ENCODE results near the gene SPDYE17.
"Not testable (repeated sequence)": the region's sequence is repeated elsewhere in the genome, so short reads cannot be mapped to it uniquely, and the experiment has no call there.

SPDYE17 gene

DNA sequence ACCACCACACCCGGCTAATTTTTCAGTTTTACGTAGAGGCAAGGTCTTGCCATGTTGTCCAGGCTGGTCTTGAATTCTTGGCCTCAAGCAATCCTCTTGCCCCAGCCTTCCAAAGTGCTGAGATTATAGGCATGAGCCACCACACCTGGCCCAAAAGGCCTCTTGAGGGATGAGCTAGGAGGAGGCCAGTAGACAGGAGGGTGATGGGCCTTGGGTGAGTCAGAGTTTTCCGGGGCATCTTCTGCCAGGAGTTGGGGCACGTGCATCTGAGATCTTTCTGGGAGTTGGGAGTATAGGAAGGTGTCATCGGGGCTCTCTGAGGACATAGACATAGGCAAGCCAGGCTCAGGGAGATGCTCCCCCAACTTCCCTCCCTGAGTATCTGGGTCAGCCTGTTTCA lies 48.8 kb downstream of the SPDYE17 start:
- not testable (repeated sequence) for H4K8ac ChIP-seq (ENCODE audit: low read depth, low read length); H3K14ac ChIP-seq (ENCODE audit: low read length); H2BK120ac ChIP-seq (ENCODE audit: insufficient read depth, low read length, poor library complexity); H3K4me2 ChIP-seq (ENCODE audit: low read length); H3K27me3 ChIP-seq (ENCODE audit: insufficient read depth, low read length); H2BK5ac ChIP-seq (ENCODE audit: low read depth, low read length, poor library complexity); H2AK5ac ChIP-seq (ENCODE audit: low read length); H3K18ac ChIP-seq (ENCODE audit: low read length); H2BK12ac ChIP-seq (ENCODE audit: low read length); H3K23ac ChIP-seq (ENCODE audit: low read length); H3K9ac ChIP-seq (ENCODE audit: low read length); H3K4me3 ChIP-seq (ENCODE audit: low read depth, low read length); H4K91ac ChIP-seq (ENCODE audit: low read depth, low read length); H3K4me1 ChIP-seq (ENCODE audit: control insufficient read depth in 1 of 2, insufficient read depth in 2 of 2, low read length in 2 of 2); DNase-seq; H3K4ac ChIP-seq (ENCODE audit: low read depth, low read length); H2AFZ ChIP-seq (ENCODE audit: insufficient read depth, low read length, poor library complexity); H3K9me3 ChIP-seq (ENCODE audit: insufficient read depth, low read depth, low read length); H3K27ac ChIP-seq (ENCODE audit: low read depth, low read length); H3K79me1 ChIP-seq (ENCODE audit: low read length); H4K12ac ChIP-seq (ENCODE audit: low read depth, low read length); H3K79me2 ChIP-seq (ENCODE audit: control insufficient read depth, insufficient read depth, low read length, poor library complexity)
- peaks cover 21 to 27% of the 10 kb centered on the region in 2 experiments for H3K36me3 ChIP-seq (ENCODE audit: control insufficient read depth in 1 of 2, insufficient read depth in 2 of 2, low read length in 2 of 2)
- no CpG with 5 or more reads among the region's 5 CpGs for WGBS (ENCODE audit: extremely low coverage, insufficient coverage, insufficient read length)

DNA sequence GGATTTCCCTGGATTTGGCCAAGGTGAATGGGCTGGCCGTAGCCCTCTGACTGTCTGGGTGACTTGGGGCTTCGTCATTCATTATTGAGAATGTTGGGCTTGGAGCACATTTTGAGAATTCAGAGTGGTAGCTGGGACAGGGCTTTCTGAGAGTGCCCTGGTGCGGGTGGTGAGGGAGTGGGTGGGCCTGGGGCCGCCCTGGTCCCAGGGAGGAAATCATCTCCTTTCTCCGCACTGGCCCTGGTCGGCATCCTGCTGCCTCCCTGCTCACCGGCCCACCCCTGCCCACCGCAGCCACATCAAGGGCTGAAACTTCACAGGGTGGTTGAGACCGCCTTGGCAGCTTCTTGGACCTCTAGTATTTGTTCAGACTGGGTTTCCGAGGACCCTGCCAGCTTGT lies 49.7 kb downstream of the SPDYE17 start:
- not testable (repeated sequence) for H2BK12ac ChIP-seq (ENCODE audit: low read length); H3K27me3 ChIP-seq (ENCODE audit: insufficient read depth, low read length); H4K91ac ChIP-seq (ENCODE audit: low read depth, low read length); H3K18ac ChIP-seq (ENCODE audit: low read length); H3K4me1 ChIP-seq (ENCODE audit: control insufficient read depth in 1 of 2, insufficient read depth in 2 of 2, low read length in 2 of 2); H3K27ac ChIP-seq (ENCODE audit: low read depth, low read length); H3K4me3 ChIP-seq (ENCODE audit: low read depth, low read length); H3K79me2 ChIP-seq (ENCODE audit: control insufficient read depth, insufficient read depth, low read length, poor library complexity); H2AK5ac ChIP-seq (ENCODE audit: low read length); H2BK5ac ChIP-seq (ENCODE audit: low read depth, low read length, poor library complexity); H4K8ac ChIP-seq (ENCODE audit: low read depth, low read length); H3K79me1 ChIP-seq (ENCODE audit: low read length); H2AFZ ChIP-seq (ENCODE audit: insufficient read depth, low read length, poor library complexity); H3K4me2 ChIP-seq (ENCODE audit: low read length); H3K9me3 ChIP-seq (ENCODE audit: insufficient read depth, low read depth, low read length); H2BK120ac ChIP-seq (ENCODE audit: insufficient read depth, low read length, poor library complexity); H3K4ac ChIP-seq (ENCODE audit: low read depth, low read length); H4K12ac ChIP-seq (ENCODE audit: low read depth, low read length); DNase-seq; H3K14ac ChIP-seq (ENCODE audit: low read length); H3K23ac ChIP-seq (ENCODE audit: low read length); H3K9ac ChIP-seq (ENCODE audit: low read length)
- no CpG with 5 or more reads among the region's 10 CpGs for WGBS (ENCODE audit: extremely low coverage, insufficient coverage, insufficient read length)
- H3K36me3 ChIP-seq (ENCODE audit: control insufficient read depth in 1 of 2, insufficient read depth in 2 of 2, low read length in 2 of 2) = peaks cover 23 to 25% of the 10 kb centered on the region in 2 experiments

DNA sequence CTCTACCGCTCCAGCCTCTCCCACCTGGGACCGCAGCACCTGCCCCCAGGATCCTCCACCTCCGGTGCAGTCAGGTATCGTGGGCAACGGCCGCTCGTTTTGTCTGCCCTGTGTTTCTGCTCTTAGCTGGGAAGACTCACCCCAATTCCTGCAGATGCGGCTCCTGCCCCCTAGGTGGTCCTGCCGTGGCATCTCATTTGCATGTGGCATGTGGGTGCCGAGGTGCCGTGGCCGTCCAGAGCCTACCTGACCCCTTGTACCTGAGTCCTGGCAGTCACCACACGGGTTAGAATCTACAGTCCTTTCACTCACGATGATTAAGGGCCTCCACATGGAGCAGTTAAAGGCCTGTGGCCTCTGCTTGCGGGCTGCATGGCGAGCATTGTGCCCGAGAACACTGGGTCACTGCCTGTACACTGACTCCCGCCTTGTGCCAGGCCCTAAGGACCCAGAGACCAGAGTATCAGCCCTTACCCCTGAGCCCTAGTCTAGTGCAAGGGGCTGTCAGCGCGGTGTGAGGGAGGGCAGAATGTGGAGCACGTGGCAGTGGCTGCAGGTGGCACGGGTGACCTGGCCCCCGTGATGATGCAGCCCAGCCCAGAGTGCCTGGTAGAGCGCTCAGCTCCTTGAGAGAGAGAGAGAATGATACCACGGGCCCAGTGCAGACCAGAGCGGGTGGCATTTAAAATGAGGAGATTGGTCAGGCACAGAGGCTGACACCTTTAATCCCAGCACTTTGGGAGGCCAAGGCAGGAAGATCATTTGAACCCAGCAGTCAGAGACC lies 50.8 kb downstream of the SPDYE17 start:
- not testable (repeated sequence) for H3K9me3 ChIP-seq (ENCODE audit: insufficient read depth, low read depth, low read length); H4K8ac ChIP-seq (ENCODE audit: low read depth, low read length); H3K18ac ChIP-seq (ENCODE audit: low read length); H3K4me1 ChIP-seq (ENCODE audit: control insufficient read depth in 1 of 2, insufficient read depth in 2 of 2, low read length in 2 of 2); H3K4ac ChIP-seq (ENCODE audit: low read depth, low read length); H2BK5ac ChIP-seq (ENCODE audit: low read depth, low read length, poor library complexity); H2BK120ac ChIP-seq (ENCODE audit: insufficient read depth, low read length, poor library complexity); H3K23ac ChIP-seq (ENCODE audit: low read length); H3K27me3 ChIP-seq (ENCODE audit: insufficient read depth, low read length); H3K14ac ChIP-seq (ENCODE audit: low read length); H3K4me2 ChIP-seq (ENCODE audit: low read length); DNase-seq; H4K12ac ChIP-seq (ENCODE audit: low read depth, low read length); H3K9ac ChIP-seq (ENCODE audit: low read length); H3K79me2 ChIP-seq (ENCODE audit: control insufficient read depth, insufficient read depth, low read length, poor library complexity); H3K4me3 ChIP-seq (ENCODE audit: low read depth, low read length); H3K27ac ChIP-seq (ENCODE audit: low read depth, low read length); H4K91ac ChIP-seq (ENCODE audit: low read depth, low read length); H3K79me1 ChIP-seq (ENCODE audit: low read length); H2AK5ac ChIP-seq (ENCODE audit: low read length); H2BK12ac ChIP-seq (ENCODE audit: low read length); H2AFZ ChIP-seq (ENCODE audit: insufficient read depth, low read length, poor library complexity)
- peaks cover 26 to 27% of the 10 kb centered on the region in 2 experiments for H3K36me3 ChIP-seq (ENCODE audit: control insufficient read depth in 1 of 2, insufficient read depth in 2 of 2, low read length in 2 of 2)
- WGBS (ENCODE audit: extremely low coverage, insufficient coverage, insufficient read length) = no CpG with 5 or more reads among the region's 26 CpGs

DNA sequence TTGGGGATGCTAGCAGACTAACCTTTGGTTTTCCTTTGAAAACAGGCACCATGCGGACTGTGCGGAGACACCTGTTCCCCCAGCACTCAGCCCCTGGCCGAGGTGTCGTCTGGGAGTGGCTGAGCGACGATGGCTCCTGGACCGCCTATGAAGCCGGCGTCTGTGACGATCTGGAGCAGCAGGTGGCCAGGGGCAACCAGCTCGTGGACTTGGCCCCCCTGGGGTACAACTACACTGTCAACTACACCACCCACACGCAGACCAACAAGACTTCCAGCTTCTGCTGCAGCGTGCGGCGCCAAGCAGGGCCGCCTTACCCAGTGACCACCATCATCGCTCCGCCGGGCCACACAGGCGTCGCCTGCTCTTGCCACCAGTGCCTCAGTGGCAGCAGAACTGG lies 51.6 kb downstream of the SPDYE17 start:
- H2BK5ac ChIP-seq (ENCODE audit: low read depth, low read length, poor library complexity); DNase-seq; H3K4ac ChIP-seq (ENCODE audit: low read depth, low read length); H4K8ac ChIP-seq (ENCODE audit: low read depth, low read length); H2BK120ac ChIP-seq (ENCODE audit: insufficient read depth, low read length, poor library complexity); H3K4me1 ChIP-seq (ENCODE audit: control insufficient read depth in 1 of 2, insufficient read depth in 2 of 2, low read length in 2 of 2); H2BK12ac ChIP-seq (ENCODE audit: low read length); H4K91ac ChIP-seq (ENCODE audit: low read depth, low read length); H2AK5ac ChIP-seq (ENCODE audit: low read length); H3K14ac ChIP-seq (ENCODE audit: low read length); H3K18ac ChIP-seq (ENCODE audit: low read length); H3K23ac ChIP-seq (ENCODE audit: low read length); H3K79me1 ChIP-seq (ENCODE audit: low read length); H3K9me3 ChIP-seq (ENCODE audit: insufficient read depth, low read depth, low read length); H3K4me3 ChIP-seq (ENCODE audit: low read depth, low read length); H3K9ac ChIP-seq (ENCODE audit: low read length); H3K27ac ChIP-seq (ENCODE audit: low read depth, low read length); H3K27me3 ChIP-seq (ENCODE audit: insufficient read depth, low read length); H4K12ac ChIP-seq (ENCODE audit: low read depth, low read length); H3K79me2 ChIP-seq (ENCODE audit: control insufficient read depth, insufficient read depth, low read length, poor library complexity); H2AFZ ChIP-seq (ENCODE audit: insufficient read depth, low read length, poor library complexity); H3K4me2 ChIP-seq (ENCODE audit: low read length): not testable (repeated sequence)
- WGBS (ENCODE audit: extremely low coverage, insufficient coverage, insufficient read length) = no CpG with 5 or more reads among the region's 21 CpGs
- peaks cover 25 to 26% of the 10 kb centered on the region in 2 experiments for H3K36me3 ChIP-seq (ENCODE audit: control insufficient read depth in 1 of 2, insufficient read depth in 2 of 2, low read length in 2 of 2)

Measured in trophoblast cell (in vitro differentiated cells and primary cell).